GM18520 (cell line): ENCODE data around the gene SERPINB10.
"Not testable (repeated sequence)": the region's sequence is repeated elsewhere in the genome, so short reads cannot be mapped to it uniquely, and the experiment has no call there.

ENCODE experiments used
- ATAC-seq: cut with Tn5 transposase; IDR thresholded peaks from one replicate; pipeline ENCODE4 v1.9.1; 2021; ENCODE audit not compliant: unreplicated experiment

The SERPINB10 gene

GRCh38 chr18:63940543-63941050 lies 32.8 kb downstream of the SERPINB10 start:
- ATAC-seq, result not testable (repeated sequence)

- no peak for ATAC-seq
Measured at GRCh38 chr18:63947051-63947790, 39.5 kb downstream of the SERPINB10 start.

- peak; percentile 76 for ATAC-seq
Measured at GRCh38 chr18:63949068-63949737, 41.4 kb downstream of the SERPINB10 start, which contains the start of gene HMSD. TSS of gene HMSD (plus strand) at chr18:63949301. CDS start at chr18:63953456, 4,155 bp downstream.

- peak; percentile 58 for ATAC-seq
Measured at GRCh38 chr18:63951302-63951705, 43.5 kb downstream of the SERPINB10 start.

GRCh38 chr18:63953811-63954210 lies 46.1 kb downstream of the SERPINB10 start:
- ATAC-seq, result no peak

- ATAC-seq, result no peak
Measured at GRCh38 chr18:63956755-63957154, 49.0 kb downstream of the SERPINB10 start.

- ATAC-seq, result no peak
Measured at GRCh38 chr18:63960891-63961290, 53.1 kb downstream of the SERPINB10 start.

GRCh38 chr18:63961435-63961980 lies 53.8 kb downstream of the SERPINB10 start:
- ATAC-seq, result no peak

GRCh38 chr18:63962137-63962536 lies 54.4 kb downstream of the SERPINB10 start:
- no peak for ATAC-seq

- peak; percentile 55 for ATAC-seq
Measured at GRCh38 chr18:63963615-63964256, 56.0 kb downstream of the SERPINB10 start.

GRCh38 chr18:63964908-63965307 lies 57.1 kb downstream of the SERPINB10 start:
- ATAC-seq, result no peak

- ATAC-seq, result no peak
Measured at GRCh38 chr18:63965716-63966330, 58.1 kb downstream of the SERPINB10 start.

- peak; percentile 80 for ATAC-seq
Measured at GRCh38 chr18:63969942-63970808, 62.4 kb downstream of the SERPINB10 start, which contains the start of gene SERPINB8. TSS of gene SERPINB8 (plus strand) at chr18:63970081. CDS start at chr18:63978309, 8,228 bp downstream.

- ATAC-seq, result no peak
Measured at GRCh38 chr18:63970809-63971205, 63.0 kb downstream of the SERPINB10 start.

- no peak for ATAC-seq
Measured at GRCh38 chr18:63971320-63972001, 63.7 kb downstream of the SERPINB10 start.

- no peak for ATAC-seq
Measured at GRCh38 chr18:63972002-63972376, 64.2 kb downstream of the SERPINB10 start.

GRCh38 chr18:63974991-63975390 lies 67.2 kb downstream of the SERPINB10 start:
- no peak for ATAC-seq

- ATAC-seq, result no peak
Measured at GRCh38 chr18:63975628-63976027, 67.9 kb downstream of the SERPINB10 start.

- no peak for ATAC-seq
Measured at GRCh38 chr18:63977040-63977439, 69.3 kb downstream of the SERPINB10 start.
